Neural progenitor cell (in vitro differentiated cells): Measurements from ENCODE around the gene PPIE.

ENCODE experiments used
- CTCF ChIP-seq: fragments of 200-600 bp; sonication (generic); IDR thresholded peaks from 2 replicates; pipeline ENCODE4 v1.5.1; 2017; ENCODE audit warnings: antibody characterized with exemption, mild to moderate bottlenecking
- EZH2 ChIP-seq: fragments of 200-600 bp; sonication (generic); IDR thresholded peaks from 2 replicates; pipeline ENCODE4 v1.6.1; 2017; ENCODE audit warnings: antibody characterized with exemption, mild to moderate bottlenecking, moderate library complexity

GRCh38 chr1:39779137-39779536 lies 40.5 kb downstream of the PPIE start:
- TF ChIP-seq CTCF (no peak), EZH2 (no peak)
